ENCODE results near the gene MTMR6.

DNA sequence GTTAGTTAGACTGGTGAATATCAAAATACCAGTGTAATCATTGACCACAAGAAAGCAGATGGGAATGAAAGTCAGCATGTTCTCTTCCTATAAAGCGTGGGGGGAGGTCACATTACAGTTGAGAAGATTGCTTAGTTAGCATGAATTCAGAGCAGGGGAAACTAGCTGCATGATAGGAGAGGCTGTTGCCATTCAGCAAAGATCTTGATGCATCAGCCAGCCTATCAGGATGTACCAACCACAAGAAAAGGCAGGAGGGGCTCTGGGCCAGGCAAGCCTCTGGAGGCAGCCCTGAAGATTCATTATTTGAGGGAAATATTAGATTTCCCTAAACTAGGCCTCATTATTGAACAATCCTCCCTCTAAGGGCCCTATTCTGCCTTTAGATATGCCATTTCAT is 5.0 kb upstream of the MTMR6 start:
- TF ChIP-seq, protein P1, sequence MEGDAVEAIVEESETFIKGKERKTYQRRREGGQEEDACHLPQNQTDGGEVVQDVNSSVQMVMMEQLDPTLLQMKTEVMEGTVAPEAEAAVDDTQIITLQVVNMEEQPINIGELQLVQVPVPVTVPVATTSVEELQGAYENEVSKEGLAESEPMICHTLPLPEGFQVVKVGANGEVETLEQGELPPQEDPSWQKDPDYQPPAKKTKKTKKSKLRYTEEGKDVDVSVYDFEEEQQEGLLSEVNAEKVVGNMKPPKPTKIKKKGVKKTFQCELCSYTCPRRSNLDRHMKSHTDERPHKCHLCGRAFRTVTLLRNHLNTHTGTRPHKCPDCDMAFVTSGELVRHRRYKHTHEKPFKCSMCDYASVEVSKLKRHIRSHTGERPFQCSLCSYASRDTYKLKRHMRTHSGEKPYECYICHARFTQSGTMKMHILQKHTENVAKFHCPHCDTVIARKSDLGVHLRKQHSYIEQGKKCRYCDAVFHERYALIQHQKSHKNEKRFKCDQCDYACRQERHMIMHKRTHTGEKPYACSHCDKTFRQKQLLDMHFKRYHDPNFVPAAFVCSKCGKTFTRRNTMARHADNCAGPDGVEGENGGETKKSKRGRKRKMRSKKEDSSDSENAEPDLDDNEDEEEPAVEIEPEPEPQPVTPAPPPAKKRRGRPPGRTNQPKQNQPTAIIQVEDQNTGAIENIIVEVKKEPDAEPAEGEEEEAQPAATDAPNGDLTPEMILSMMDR (conservative IDR thresholded peaks at IDR 0.05; ENCODE audit: low read length) = no peak
- TF ChIP-seq EZH2phosphoT487 (IDR thresholded peaks at IDR 0.05; ENCODE audit: borderline replicate concordance, low read depth, low read length) = no peak
